Measurements from ENCODE around the gene KDM5C.
A peak's percentile ranks its signal among the peaks of the same experiment; 100 is the strongest.

KDM5C gene

GRCh38 chrX:53233536-53233935, 8.5 kb upstream of the KDM5C start:
- POLR2A ChIA-PET (ENCODE audit: low non-redundant PET) = no interaction called here
- CTCF ChIA-PET = no interaction called here
- TF ChIP-seq CTCF (conservative IDR thresholded peaks at IDR 0.05; ENCODE audit: low read depth) = no peak

GRCh38 chrX:53230116-53230515, 5.1 kb upstream of the KDM5C start:
- no peak for DNase-seq (ENCODE audit: low spot score)
- ChIA-PET CTCF (no interaction called here), POLR2A (ENCODE audit: low non-redundant PET) (no interaction called here)
- no peak for TF ChIP-seq CTCF (conservative IDR thresholded peaks at IDR 0.05; ENCODE audit: low read depth)
- no peak overlapping the region for H3K27ac ChIP-seq

More at GRCh38 chrX:53233536-53233935, 8.5 kb upstream of the KDM5C start:
- no peak overlapping the region for H3K27ac ChIP-seq
- DNase-seq (ENCODE audit: low spot score) = no peak

- DNase-seq (ENCODE audit: low spot score) = no peak
- no peak for TF ChIP-seq CTCF (conservative IDR thresholded peaks at IDR 0.05; ENCODE audit: low read depth)
- H3K27ac ChIP-seq = no peak overlapping the region
- ChIA-PET CTCF (no interaction called here), POLR2A (ENCODE audit: low non-redundant PET) (no interaction called here)
Observed at GRCh38 chrX:53227224-53227765, 2.3 kb upstream of the KDM5C start.

GRCh38 chrX:53223955-53224859, 800 bp downstream of the KDM5C start:
- H3K27ac ChIP-seq = peak overlapping the region; percentile 76
- no peak for TF ChIP-seq CTCF (conservative IDR thresholded peaks at IDR 0.05; ENCODE audit: low read depth)
- peak; percentile 78 for DNase-seq (ENCODE audit: low spot score)
- ChIA-PET POLR2A (ENCODE audit: low non-redundant PET) (interaction anchor here (0.6 kb wide), 1 partner anchor 285 kb away, joined by 6 read pairs; no protein-coding TSS in a partner anchor), CTCF (interaction anchor here (0.6 kb wide), 1 partner anchor 136 kb away, joined by 3 read pairs; no protein-coding TSS in a partner anchor)

- no peak for DNase-seq (ENCODE audit: low spot score)
Observed at GRCh38 chrX:53223068-53223693, 1.8 kb downstream of the KDM5C start.

More at GRCh38 chrX:53223068-53223693, 1.8 kb downstream of the KDM5C start:
- POLR2A ChIA-PET (ENCODE audit: low non-redundant PET) = no interaction called here
- TF ChIP-seq CTCF (conservative IDR thresholded peaks at IDR 0.05; ENCODE audit: low read depth) = no peak
- CTCF ChIA-PET = interaction anchor here (0.7 kb wide), 1 partner anchor 513 kb away, joined by 3 read pairs; no protein-coding TSS in a partner anchor
- no peak overlapping the region for H3K27ac ChIP-seq
